Adrenal gland (tissue), 12 donors: ENCODE measurements around the gene ARFGAP3. TPM values are rescaled to one million over a fixed set of nuclear protein-coding genes. Genes with fewer than 3 reads are reported as not detected.
"Not testable (repeated sequence)": the region's sequence is repeated elsewhere in the genome, so short reads cannot be mapped to it uniquely, and the experiment has no call there.

ENCODE experiments used
- DNase-seq, 7 donors: peaks; one replicate each; pipeline ENCODE4 v3.0.0-alpha.2; 2019 to 2020
- H3K27ac ChIP-seq, 5 donors: fragments of 200-600 bp; sonication (generic) in 4 of 5; 1 replicate in 3 of 5; 2 replicates in 2 of 5; pipeline versions ENCODE4 v1.5.1 to v1.8.0; 2016 to 2020; ENCODE audit warnings: mild to moderate bottlenecking in 1 of 5
- H3K27me3 ChIP-seq: fragments of 200-600 bp; 2 replicates; pipeline ENCODE4 v1.8.0; 2021
- H3K36me3 ChIP-seq, 2 donors: fragments of 200-600 bp; replicated peaks in 1 of 2; 1 replicate in 1 of 2; 2 replicates in 1 of 2; pipeline versions ENCODE4 v1.5.1 to v1.8.0; 2018 to 2022
- H3K4me1 ChIP-seq, 2 donors: fragments of 200-600 bp; replicated peaks in 1 of 2; 1 replicate in 1 of 2; 2 replicates in 1 of 2; pipeline versions ENCODE4 v1.5.1 to v1.8.0; 2018 to 2021
- H3K4me3 ChIP-seq, 4 donors: fragments of 200-600 bp; sonication (generic) in 3 of 4; one replicate each; pipeline ENCODE4 v1.5.1; 2016 to 2018
- H3K9me3 ChIP-seq, 3 donors: fragments of 200-600 bp; sonication (generic) in 1 of 3; replicated peaks in 1 of 3; 1 replicate in 2 of 3; 2 replicates in 1 of 3; pipeline versions ENCODE4 v1.5.1 to v1.8.0; 2016 to 2021
- POLR2A ChIP-seq, 2 donors: fragments of 450-650 bp; IDR thresholded peaks; one replicate each; pipeline ENCODE4 v1.6.1; 2017; ENCODE audit warnings: antibody characterized with exemption in 2 of 2, mild to moderate bottlenecking in 2 of 2, moderate library complexity in 1 of 2
- WGBS, 4 donors: extraction: QIAGEN DNeasy Blood & Tissue Kit in 2 of 4; methylation state at CpG; one replicate each; pipeline versions ENCODE4 v1.1.5 to v1.1.7; 2013 to 2017; 5-methylcytosine and 5-hydroxymethylcytosine counted together
- intact Hi-C, 2 donors: fragments of 100-400 bp; cut with DNase I; formaldehyde crosslinking; loops; one replicate each; pipeline versions ENCODE4 v1.14.1 to v1.15.0; 2022 to 2023
- polyA plus RNA-seq, 3 donors: library from polyadenylated mRNA; stranded (reverse); fragments of 200-250 nt in 2 of 3; fragments of 350-450 nt in 1 of 3; fragmentation: Illumina TruSeq in 1 of 3; extraction: RNeasy Lipid Tissue Mini Kit (QIAGEN cat#74804) in 1 of 3; gene quantifications; one replicate each; pipeline ENCODE4 v1.2.3, GENCODE V29; 2013 to 2014
- total RNA-seq, 9 donors: library from RNA; depleted of rRNA in 4 of 9; stranded (reverse); fragments of >200 nt in 4 of 9; fragments of 120-200 nt in 1 of 9; fragmentation: NEBNext Ultra II Directional in 1 of 9; extraction: Animal tissue kit (Norgen Biotek cat#: 25700) in 1 of 9; gene quantifications; one replicate each; pipeline versions ENCODE4 v1.1.0 to v1.2.4, GENCODE V29; 2013 to 2023
- TF ChIP-seq, protein P1 (sequence below), 6 experiments: fragments of 450-650 bp in 4 of 6; fragments of 200-600 bp in 2 of 6; sonication (generic) in 1 of 6; IDR thresholded peaks; 1 replicate in 5 of 6; 2 replicates in 1 of 6; pipeline versions ENCODE4 v1.5.1 to v1.8.0; 2016 to 2021; ENCODE audit warnings: antibody characterized with exemption in 6 of 6, mild to moderate bottlenecking in 2 of 6, moderate library complexity in 1 of 6
- donor health status: healthy with polysubstance abuse.
- donor health status: Bipolar disorder and iron deficiency.
- donor health status: DM: yes; HTN: yes; CAD: no.
- donor health status: DM: no; HTN: no; CAD: no.
- donor health status: DM: no; HTN: no; CAD: no.
- donor health status: DM: yes; HTN: yes; CAD: no.

Gene ARFGAP3
- total and polyA plus RNA-seq, 12 donors = 48.7 to 268 (median 118) TPM

DNA sequence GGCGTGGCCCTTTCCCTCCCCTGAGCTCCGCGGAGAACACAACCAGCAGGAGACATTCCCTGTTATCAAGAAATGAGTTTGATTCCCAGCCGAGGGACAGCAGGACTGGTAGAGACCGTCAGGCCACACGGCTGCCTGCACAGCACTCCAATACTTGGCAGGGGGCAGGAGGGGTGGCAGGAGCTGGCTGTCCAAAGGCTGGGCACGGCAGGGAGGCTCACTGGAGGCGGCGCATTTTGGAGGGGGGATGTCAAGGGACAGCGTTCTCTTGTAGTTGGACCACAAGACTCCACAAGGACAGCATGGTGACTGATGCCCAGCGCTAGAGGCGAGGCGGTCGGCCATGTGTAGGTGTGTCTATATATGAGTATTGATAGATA, 69.7 kb downstream of the ARFGAP3 start:
- H3K27ac ChIP-seq = no peak overlapping the region
- no peaks in the 10 kb centered on the region for H3K27me3 ChIP-seq
- peaks cover 0 to 9% of the 10 kb centered on the region in 2 donors for H3K4me1 ChIP-seq
- 91 to 93% (median 91%) methylated on average over 13 to 14 of the region's 14 CpGs for WGBS, 4 donors
- H3K4me3 ChIP-seq = no peak overlapping the region
- H3K36me3 ChIP-seq = no peaks in the 10 kb centered on the region
- intact Hi-C loops = loop anchor here in 1 of 2 donors (10.0 kb wide), 1 partner anchor 123 kb away; no protein-coding TSS in a partner anchor
- no peak for DNase-seq
- no peaks in the 10 kb centered on the region for H3K9me3 ChIP-seq
- TF ChIP-seq POLR2A (IDR thresholded peaks at IDR 0.05) = no peak
- TF ChIP-seq, protein P1, sequence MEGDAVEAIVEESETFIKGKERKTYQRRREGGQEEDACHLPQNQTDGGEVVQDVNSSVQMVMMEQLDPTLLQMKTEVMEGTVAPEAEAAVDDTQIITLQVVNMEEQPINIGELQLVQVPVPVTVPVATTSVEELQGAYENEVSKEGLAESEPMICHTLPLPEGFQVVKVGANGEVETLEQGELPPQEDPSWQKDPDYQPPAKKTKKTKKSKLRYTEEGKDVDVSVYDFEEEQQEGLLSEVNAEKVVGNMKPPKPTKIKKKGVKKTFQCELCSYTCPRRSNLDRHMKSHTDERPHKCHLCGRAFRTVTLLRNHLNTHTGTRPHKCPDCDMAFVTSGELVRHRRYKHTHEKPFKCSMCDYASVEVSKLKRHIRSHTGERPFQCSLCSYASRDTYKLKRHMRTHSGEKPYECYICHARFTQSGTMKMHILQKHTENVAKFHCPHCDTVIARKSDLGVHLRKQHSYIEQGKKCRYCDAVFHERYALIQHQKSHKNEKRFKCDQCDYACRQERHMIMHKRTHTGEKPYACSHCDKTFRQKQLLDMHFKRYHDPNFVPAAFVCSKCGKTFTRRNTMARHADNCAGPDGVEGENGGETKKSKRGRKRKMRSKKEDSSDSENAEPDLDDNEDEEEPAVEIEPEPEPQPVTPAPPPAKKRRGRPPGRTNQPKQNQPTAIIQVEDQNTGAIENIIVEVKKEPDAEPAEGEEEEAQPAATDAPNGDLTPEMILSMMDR (IDR thresholded peaks at IDR 0.05) = no peak

DNA sequence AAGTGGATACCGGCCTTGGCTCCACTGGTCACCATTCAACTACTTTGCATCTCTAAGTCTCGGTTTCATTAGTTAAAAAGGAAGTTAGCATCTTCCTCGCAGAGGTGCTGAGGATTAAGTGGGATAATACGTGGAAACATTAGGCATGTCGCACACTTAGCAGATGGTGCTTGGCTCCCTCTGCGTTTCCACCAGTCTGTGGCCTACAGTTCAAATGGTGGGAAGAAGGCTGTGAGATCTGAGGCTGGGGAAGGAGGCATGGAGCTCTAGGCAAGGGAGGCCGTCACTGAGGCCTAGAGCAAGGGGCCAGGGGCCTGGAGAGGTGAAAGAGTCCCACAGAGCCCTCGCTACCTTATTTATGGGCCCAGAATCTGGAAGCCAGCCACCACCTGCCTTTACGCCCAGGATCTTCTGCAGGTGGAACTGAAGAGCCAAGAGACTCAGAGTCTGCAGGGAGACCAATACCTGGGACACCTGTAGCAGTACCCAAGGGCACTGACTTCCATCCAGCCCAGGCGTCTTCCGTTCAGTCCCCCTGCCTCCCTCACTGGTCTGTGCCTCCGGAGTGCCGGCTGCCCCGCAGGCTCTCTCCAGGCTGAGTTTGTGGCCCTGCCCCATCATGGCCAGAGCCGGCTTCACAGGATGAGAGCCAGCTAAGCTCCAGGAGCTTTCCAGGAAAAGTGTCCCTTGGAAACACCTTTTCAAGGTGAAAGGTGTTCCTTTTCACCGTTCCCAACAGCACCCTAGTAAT, 70.3 kb downstream of the ARFGAP3 start:
- WGBS, 4 donors = 78 to 94% (median 85%) methylated on average over 10 to 16 of the region's 16 CpGs
- intact Hi-C loops = loop anchor here in 1 of 2 donors (10.0 kb wide), 1 partner anchor 122 kb away; no protein-coding TSS in a partner anchor
- TF ChIP-seq, protein P1 (IDR thresholded peaks at IDR 0.05) = no peak
- no peak for TF ChIP-seq POLR2A (IDR thresholded peaks at IDR 0.05)
- H3K9me3 ChIP-seq = no peaks in the 10 kb centered on the region
- no peak overlapping the region for H3K27ac ChIP-seq
- peaks cover 0 to 9% of the 10 kb centered on the region in 2 donors for H3K4me1 ChIP-seq
- no peaks in the 10 kb centered on the region for H3K36me3 ChIP-seq
- DNase-seq = no peak
- H3K27me3 ChIP-seq = no peaks in the 10 kb centered on the region
- H3K4me3 ChIP-seq = no peak overlapping the region

DNA sequence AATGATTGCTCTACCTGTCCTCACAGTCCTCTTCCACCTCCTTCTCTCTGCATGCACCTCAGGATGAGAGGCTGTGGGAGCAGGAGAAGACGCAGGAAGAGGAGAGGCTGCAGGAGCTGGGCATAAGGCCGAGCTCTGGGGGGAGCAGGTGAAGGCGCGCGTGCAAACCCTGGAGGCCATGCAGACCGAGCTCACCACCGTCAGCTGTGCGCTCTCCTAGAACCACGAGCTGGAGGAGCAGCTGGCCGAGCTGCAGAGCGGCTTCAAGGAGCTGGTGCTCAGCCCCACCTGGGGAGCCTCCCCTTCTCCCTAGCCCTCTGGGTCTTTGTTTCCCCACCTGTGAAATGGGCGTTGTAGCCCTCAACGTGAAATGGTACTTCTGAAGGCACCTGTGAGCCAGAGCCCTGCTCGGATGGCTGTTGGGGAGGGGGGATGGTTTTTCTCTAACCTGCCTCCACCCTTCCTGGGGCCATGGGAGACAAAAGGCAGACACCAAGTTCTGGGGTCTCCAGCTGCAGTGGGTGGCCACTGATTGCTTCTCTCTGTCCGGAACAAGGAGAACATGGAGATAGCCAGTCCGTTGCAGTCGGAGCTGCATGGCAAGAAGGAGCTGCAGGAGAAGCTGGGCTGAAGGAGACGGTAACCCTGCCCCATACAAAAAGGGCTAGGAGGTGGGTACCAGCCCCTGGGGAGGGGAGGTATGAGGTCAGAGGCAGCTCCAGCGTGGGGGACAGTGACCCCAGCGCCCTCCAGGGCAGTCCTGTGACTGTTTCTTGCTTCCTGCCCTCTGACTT, 71.2 kb downstream of the ARFGAP3 start:
- H3K36me3 ChIP-seq = no peaks in the 10 kb centered on the region
- H3K27ac ChIP-seq = no peak overlapping the region
- no peak for TF ChIP-seq POLR2A (IDR thresholded peaks at IDR 0.05)
- TF ChIP-seq, protein P1 (IDR thresholded peaks at IDR 0.05) = no peak
- 86 to 92% (median 88%) methylated on average over 11 to 20 of the region's 20 CpGs for WGBS, 4 donors
- intact Hi-C loops = loop anchor here in 1 of 2 donors (10.0 kb wide), 1 partner anchor 121 kb away; no protein-coding TSS in a partner anchor
- H3K4me3 ChIP-seq = no peak overlapping the region
- peaks cover 0 to 2% of the 10 kb centered on the region in 2 donors for H3K4me1 ChIP-seq
- DNase-seq = no peak
- H3K9me3 ChIP-seq = no peaks in the 10 kb centered on the region
- no peaks in the 10 kb centered on the region for H3K27me3 ChIP-seq

DNA sequence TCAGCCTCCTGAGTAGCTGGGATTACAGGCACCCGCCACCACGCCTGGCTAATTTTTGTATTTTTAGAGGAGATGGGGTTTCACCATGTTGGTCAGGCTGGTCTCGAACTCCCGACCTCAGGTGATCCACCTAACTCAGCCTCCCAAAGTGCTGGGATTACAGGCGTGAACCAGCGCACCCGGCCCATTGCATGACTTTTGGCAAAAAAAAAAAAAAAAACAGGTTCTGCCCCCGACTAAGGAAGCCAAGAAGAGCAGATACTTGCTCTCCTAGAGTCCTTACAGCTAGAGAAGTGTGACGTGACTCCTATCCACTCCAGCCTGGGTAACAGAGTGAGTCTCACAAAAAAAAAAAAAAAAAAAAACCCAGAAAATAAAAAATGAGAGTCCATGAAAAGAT, 74.8 kb downstream of the ARFGAP3 start:
- not testable (repeated sequence) for H3K27ac ChIP-seq, H3K4me1 ChIP-seq, H3K9me3 ChIP-seq, H3K36me3 ChIP-seq, DNase-seq, H3K27me3 ChIP-seq, H3K4me3 ChIP-seq
- 85 to 92% (median 88%) methylated on average over 9 of the region's 9 CpGs for WGBS, 4 donors
- intact Hi-C loops = loop anchor here in 1 of 2 donors (10.0 kb wide), 1 partner anchor 118 kb away; no protein-coding TSS in a partner anchor
